Measurements from ENCODE around the gene TEX48.

The TEX48 gene

GRCh38 chr9:114691956-114692295 lies 9.9 kb upstream of the TEX48 start:
- Histone ChIP-seq H3K27me3 (ENCODE audit: insufficient read depth, low read depth, severe bottlenecking) (no peaks in the 10 kb centered on the region), H3K36me3 (no peaks in the 10 kb centered on the region), H3K27ac (no peak overlapping the region), H3K4me3 (ENCODE audit: low read depth, low read length) (no peak overlapping the region), H3K9me3 (ENCODE audit: severe bottlenecking) (no peaks in the 10 kb centered on the region)
- no peak for TF ChIP-seq CTCF (IDR thresholded peaks at IDR 0.05; ENCODE audit: low read depth, low read length)
- no peak for DNase-seq

GRCh38 chr9:114691046-114691955 lies 9.3 kb upstream of the TEX48 start:
- Histone ChIP-seq H3K4me3 (ENCODE audit: low read depth, low read length) (no peak overlapping the region), H3K27me3 (ENCODE audit: insufficient read depth, low read depth, severe bottlenecking) (no peaks in the 10 kb centered on the region)
- DNase-seq = no peak

GRCh38 chr9:114690308-114690707 lies 8.3 kb upstream of the TEX48 start:
- Histone ChIP-seq H3K36me3 (no peaks in the 10 kb centered on the region), H3K9me3 (ENCODE audit: severe bottlenecking) (no peaks in the 10 kb centered on the region), H3K27me3 (ENCODE audit: insufficient read depth, low read depth, severe bottlenecking) (no peaks in the 10 kb centered on the region), H3K27ac (no peak overlapping the region), H3K4me3 (ENCODE audit: low read depth, low read length) (no peak overlapping the region)
- DNase-seq = no peak
- no peak for TF ChIP-seq CTCF (IDR thresholded peaks at IDR 0.05; ENCODE audit: low read depth, low read length)

More at GRCh38 chr9:114691046-114691955, 9.3 kb upstream of the TEX48 start:
- H3K27ac ChIP-seq = no peak overlapping the region
- TF ChIP-seq CTCF (IDR thresholded peaks at IDR 0.05; ENCODE audit: low read depth, low read length) = no peak
- H3K9me3 ChIP-seq (ENCODE audit: severe bottlenecking) = no peaks in the 10 kb centered on the region
- no peaks in the 10 kb centered on the region for H3K36me3 ChIP-seq

- no peaks in the 10 kb centered on the region for H3K36me3 ChIP-seq
- H3K9me3 ChIP-seq (ENCODE audit: severe bottlenecking) = no peaks in the 10 kb centered on the region
- no peak overlapping the region for H3K4me3 ChIP-seq (ENCODE audit: low read depth, low read length)
- DNase-seq = no peak
- no peaks in the 10 kb centered on the region for H3K27me3 ChIP-seq (ENCODE audit: insufficient read depth, low read depth, severe bottlenecking)
- no peak for TF ChIP-seq CTCF (IDR thresholded peaks at IDR 0.05; ENCODE audit: low read depth, low read length)
- H3K27ac ChIP-seq = no peak overlapping the region
These were observed 7.8 kb upstream of the TEX48 start for GRCh38 chr9:114689813-114690212.

GRCh38 chr9:114688909-114689610 lies 7.1 kb upstream of the TEX48 start:
- Histone ChIP-seq H3K4me3 (ENCODE audit: low read depth, low read length) (no peak overlapping the region), H3K36me3 (no peaks in the 10 kb centered on the region), H3K27me3 (ENCODE audit: insufficient read depth, low read depth, severe bottlenecking) (no peaks in the 10 kb centered on the region), H3K27ac (no peak overlapping the region), H3K9me3 (ENCODE audit: severe bottlenecking) (no peaks in the 10 kb centered on the region)
- DNase-seq = no peak
- TF ChIP-seq CTCF (IDR thresholded peaks at IDR 0.05; ENCODE audit: low read depth, low read length) = no peak

Data from WERI-Rb-1 (cell line).